ENCODE measurements around the gene ACP7. TPM values are rescaled to one million over a fixed set of nuclear protein-coding genes. Genes with fewer than 3 reads are reported as not detected.

The ACP7 gene
- total and polyA plus RNA-seq, 7 donors = 0.07 TPM; not detected in 6

DNA sequence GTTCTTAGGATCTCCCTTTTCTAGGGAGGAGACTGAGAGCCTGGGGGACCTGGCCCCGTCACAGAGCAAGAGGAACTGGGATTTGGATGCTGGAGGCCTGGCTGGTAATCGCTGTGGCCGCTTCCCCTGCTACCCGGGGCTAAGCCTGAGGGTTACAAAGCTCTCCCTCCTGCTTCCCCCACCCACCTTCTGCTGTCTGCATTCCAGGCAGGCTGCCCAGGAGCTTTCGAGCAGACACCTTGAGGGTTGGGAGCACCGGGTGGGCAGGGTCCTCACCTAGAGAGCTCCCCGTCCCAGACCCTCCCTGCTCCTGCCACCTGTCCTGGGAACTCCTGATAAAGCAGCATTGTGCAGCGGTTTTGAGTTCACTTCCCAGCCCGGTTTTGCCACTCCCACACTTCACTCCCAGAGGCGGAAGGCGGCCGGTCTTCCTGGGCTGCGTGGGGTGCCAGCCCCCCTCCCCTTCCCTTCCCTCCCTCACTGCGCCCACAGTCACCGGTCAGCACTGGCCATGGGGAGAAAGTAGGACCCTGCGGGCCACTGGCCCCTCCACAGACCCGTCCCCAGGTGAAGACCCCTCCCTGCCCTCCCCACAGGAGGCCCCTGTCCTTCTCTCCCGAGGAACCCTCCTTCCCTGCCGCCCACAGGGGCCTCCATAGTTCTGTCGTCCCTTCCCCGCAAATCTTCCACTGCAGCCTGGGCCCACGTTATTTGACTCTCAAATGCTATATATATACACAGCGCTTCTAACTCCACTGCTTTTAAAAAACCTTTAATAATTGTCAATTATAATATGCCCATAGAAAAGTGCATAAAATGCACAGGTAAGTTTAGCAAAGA is 49.5 kb downstream of the ACP7 start:
- Histone ChIP-seq H3K4me1 (peaks cover 11% of the 10 kb centered on the region), H3K27me3 (ENCODE audit: insufficient read depth in 3 of 3, low read length in 2 of 3) (no peaks in the 10 kb centered on the region), H3K27ac (no peak overlapping the region), H3K9me3 (no peaks in the 10 kb centered on the region), H3K36me3 (ENCODE audit: insufficient read depth in 1 of 2, low read depth in 1 of 2) (no peaks in the 10 kb centered on the region), H3K4me3 (no peak overlapping the region)
- ATAC-seq = no peak
- WGBS, 3 donors = 64 to 76% (median 65%) methylated on average over 23 of the region's 23 CpGs
- no peak for TF ChIP-seq CTCF (IDR thresholded peaks at IDR 0.05)
- DNase-seq = no peak
- intact Hi-C loops (cut with DNase I) = no loop called here

DNA sequence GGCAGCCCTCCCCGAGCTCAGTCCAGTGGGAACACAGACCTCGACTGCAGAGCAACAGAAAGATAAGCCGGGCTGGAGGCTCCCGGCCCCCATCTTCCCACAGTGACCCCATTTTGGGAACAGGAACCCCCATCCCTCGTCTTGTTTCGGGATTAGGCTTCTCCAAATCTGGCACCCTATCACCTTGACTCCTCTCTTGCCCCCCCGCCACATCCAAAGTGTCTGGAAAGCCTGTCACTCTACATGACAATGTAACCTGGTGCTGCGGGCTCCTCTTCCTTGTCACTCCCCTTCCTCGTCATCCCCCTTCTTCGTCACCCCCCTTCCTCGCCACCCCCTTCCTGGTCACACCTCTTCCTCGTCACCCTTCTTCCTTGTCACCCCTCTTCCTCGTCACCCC is 51.5 kb downstream of the ACP7 start:
- Histone ChIP-seq H3K27me3 (ENCODE audit: insufficient read depth in 3 of 3, low read length in 2 of 3) (no peaks in the 10 kb centered on the region), H3K27ac (no peak overlapping the region), H3K9me3 (no peaks in the 10 kb centered on the region), H3K36me3 (ENCODE audit: insufficient read depth in 1 of 2, low read depth in 1 of 2) (no peaks in the 10 kb centered on the region), H3K4me1 (peaks cover 11% of the 10 kb centered on the region), H3K4me3 (no peak overlapping the region)
- TF ChIP-seq CTCF (IDR thresholded peaks at IDR 0.05) = no peak
- 89 to 92% (median 91%) methylated on average over 12 to 13 of the region's 13 CpGs for WGBS, 3 donors
- ATAC-seq (no peak), DNase-seq (no peak)
- intact Hi-C loops (cut with DNase I) = no loop called here

DNA sequence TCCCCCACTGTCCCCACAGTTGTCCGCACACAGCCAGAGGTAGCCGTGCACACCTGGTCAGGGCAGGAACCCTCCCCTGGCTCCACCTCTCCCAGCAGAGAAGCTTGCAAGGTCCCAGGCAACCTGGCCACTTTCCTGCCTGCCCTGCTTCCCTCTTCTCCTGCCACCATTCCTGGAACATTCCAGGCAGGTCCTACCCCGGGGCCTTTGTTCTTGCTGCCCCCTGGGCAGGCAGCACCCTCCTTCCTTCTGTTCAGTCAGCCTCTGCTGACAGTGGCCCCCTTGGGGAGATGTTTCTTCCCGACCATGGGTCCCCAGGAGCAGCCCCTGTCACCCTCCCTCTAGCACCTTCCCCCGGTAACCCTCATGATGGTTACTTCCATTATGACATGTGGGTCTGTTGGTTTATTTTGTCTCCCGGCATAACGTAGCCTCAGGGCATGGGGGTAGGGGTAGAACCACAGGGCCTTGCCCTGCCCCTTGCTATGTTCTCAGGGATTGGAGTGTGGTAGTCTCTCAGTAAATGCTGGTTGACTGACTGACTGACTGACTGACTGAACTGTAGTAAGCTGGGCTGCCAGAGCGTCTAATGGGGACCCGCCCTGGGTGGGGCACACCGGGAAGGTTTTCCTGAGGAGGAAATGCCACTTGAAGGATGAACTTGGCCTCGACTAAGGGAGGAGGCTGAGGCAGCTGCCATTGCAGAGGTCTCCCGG is 52.2 kb downstream of the ACP7 start:
- H3K27ac ChIP-seq = no peak overlapping the region
- no peak for DNase-seq
- no peak overlapping the region for H3K4me3 ChIP-seq

GRCh38 chr19:39137131-39137530 is 53.0 kb downstream of the ACP7 start:
- no peak overlapping the region for H3K27ac ChIP-seq
- no peaks in the 10 kb centered on the region for H3K27me3 ChIP-seq (ENCODE audit: insufficient read depth in 3 of 3, low read length in 2 of 3)
- 79 to 88% (median 82%) methylated on average over 12 of the region's 12 CpGs for WGBS, 3 donors
- no peak overlapping the region for H3K4me3 ChIP-seq
- H3K9me3 ChIP-seq = no peaks in the 10 kb centered on the region
- H3K36me3 ChIP-seq (ENCODE audit: insufficient read depth in 1 of 2, low read depth in 1 of 2) = no peaks in the 10 kb centered on the region
- ATAC-seq = no peak
- intact Hi-C loops (cut with DNase I) = no loop called here
- no peaks in the 10 kb centered on the region for H3K4me1 ChIP-seq
- DNase-seq = no peak
- no peak for TF ChIP-seq CTCF (IDR thresholded peaks at IDR 0.05)

More for the DNA sequence above, 52.2 kb downstream of the ACP7 start:
- 77 to 78% (median 77%) methylated on average over 12 of the region's 12 CpGs for WGBS, 3 donors
- TF ChIP-seq CTCF (IDR thresholded peaks at IDR 0.05) = no peak
- H3K36me3 ChIP-seq (ENCODE audit: insufficient read depth in 1 of 2, low read depth in 1 of 2) = no peaks in the 10 kb centered on the region
- H3K27me3 ChIP-seq (ENCODE audit: insufficient read depth in 3 of 3, low read length in 2 of 3) = no peaks in the 10 kb centered on the region
- peak in 1 of 4 donors; percentile 18 for ATAC-seq
- intact Hi-C loops (cut with DNase I) = no loop called here
- H3K4me1 ChIP-seq = peaks cover 4% of the 10 kb centered on the region
- H3K9me3 ChIP-seq = no peaks in the 10 kb centered on the region

Data from psoas muscle (tissue), 8 donors.